ENCODE data around the gene CSNK1A1.
"Not testable (repeated sequence)": the region's sequence is repeated elsewhere in the genome, so short reads cannot be mapped to it uniquely, and the experiment has no call there.

DNA sequence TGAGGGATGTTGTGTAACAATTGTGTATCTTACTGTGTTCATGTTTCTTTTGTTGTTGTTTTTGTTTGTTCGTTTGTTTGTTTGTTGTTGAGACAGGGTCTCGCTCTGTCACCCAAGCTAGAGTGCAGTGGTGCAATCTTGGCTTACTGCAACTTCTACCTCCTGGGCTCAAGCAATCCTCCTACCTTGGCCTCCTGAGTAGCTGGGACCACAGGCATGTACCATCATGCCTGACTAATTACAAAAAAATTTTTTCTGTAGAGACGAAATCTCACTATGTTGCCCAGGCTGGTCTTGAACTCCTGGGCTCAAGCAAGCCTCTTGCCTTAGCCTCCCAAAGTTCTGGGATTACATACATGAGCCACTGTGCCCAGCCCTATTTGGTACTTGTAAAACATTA lies 43.9 kb upstream of the CSNK1A1 start:
- TF ChIP-seq RAD21 (IDR thresholded peaks at IDR 0.05; ENCODE audit: low read depth); POLR2A (IDR thresholded peaks at IDR 0.05; ENCODE audit: borderline replicate concordance, extremely low read depth, insufficient read depth, insufficient read length); YY1 (IDR thresholded peaks at IDR 0.05; ENCODE audit: extremely low read depth, insufficient replicate concordance, low read depth, low read length); EZH2 (IDR thresholded peaks at IDR 0.05); EZH2phosphoT487 (IDR thresholded peaks at IDR 0.05; ENCODE audit: borderline replicate concordance); CEBPB (IDR thresholded peaks at IDR 0.05; ENCODE audit: low read depth); EGR1 (IDR thresholded peaks at IDR 0.05; ENCODE audit: low read depth); SP1 (IDR thresholded peaks at IDR 0.05; ENCODE audit: low read depth): not testable (repeated sequence)
- TF ChIP-seq, protein P1, sequence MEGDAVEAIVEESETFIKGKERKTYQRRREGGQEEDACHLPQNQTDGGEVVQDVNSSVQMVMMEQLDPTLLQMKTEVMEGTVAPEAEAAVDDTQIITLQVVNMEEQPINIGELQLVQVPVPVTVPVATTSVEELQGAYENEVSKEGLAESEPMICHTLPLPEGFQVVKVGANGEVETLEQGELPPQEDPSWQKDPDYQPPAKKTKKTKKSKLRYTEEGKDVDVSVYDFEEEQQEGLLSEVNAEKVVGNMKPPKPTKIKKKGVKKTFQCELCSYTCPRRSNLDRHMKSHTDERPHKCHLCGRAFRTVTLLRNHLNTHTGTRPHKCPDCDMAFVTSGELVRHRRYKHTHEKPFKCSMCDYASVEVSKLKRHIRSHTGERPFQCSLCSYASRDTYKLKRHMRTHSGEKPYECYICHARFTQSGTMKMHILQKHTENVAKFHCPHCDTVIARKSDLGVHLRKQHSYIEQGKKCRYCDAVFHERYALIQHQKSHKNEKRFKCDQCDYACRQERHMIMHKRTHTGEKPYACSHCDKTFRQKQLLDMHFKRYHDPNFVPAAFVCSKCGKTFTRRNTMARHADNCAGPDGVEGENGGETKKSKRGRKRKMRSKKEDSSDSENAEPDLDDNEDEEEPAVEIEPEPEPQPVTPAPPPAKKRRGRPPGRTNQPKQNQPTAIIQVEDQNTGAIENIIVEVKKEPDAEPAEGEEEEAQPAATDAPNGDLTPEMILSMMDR (IDR thresholded peaks at IDR 0.05 in 2 of 3, conservative IDR thresholded peaks at IDR 0.05 in 1 of 3; ENCODE audit: borderline replicate concordance in 1 of 3, insufficient read depth in 1 of 3, low read depth in 2 of 3, low read length in 2 of 3): not testable (repeated sequence)
- TF ChIP-seq, protein P2, sequence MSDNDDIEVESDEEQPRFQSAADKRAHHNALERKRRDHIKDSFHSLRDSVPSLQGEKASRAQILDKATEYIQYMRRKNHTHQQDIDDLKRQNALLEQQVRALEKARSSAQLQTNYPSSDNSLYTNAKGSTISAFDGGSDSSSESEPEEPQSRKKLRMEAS (IDR thresholded peaks at IDR 0.05): not testable (repeated sequence)
